Mucosa of descending colon (tissue), 3 donors: Measurements from ENCODE around the gene GOLGA6L22. TPM values are rescaled to one million over a fixed set of nuclear protein-coding genes. Genes with fewer than 3 reads are reported as not detected.
A peak's percentile ranks its signal among the peaks of the same experiment; 100 is the strongest.
"Not testable (repeated sequence)": the region's sequence is repeated elsewhere in the genome, so short reads cannot be mapped to it uniquely, and the experiment has no call there.

Experiments
- ATAC-seq: fragments of 200-7000 bp; cut with Tn5 transposase; one replicate; pipeline ENCODE4 v1.9.1; 2020; ENCODE audit warnings: mild to moderate bottlenecking, moderate library complexity
- DNase-seq, 3 donors: peaks; one replicate each; pipeline ENCODE4 v3.0.0-alpha.2; 2020
- H3K36me3 ChIP-seq: fragments of 200-600 bp; one replicate; pipeline ENCODE4 v1.8.0; 2021; ENCODE audit warnings: low read depth, mild to moderate bottlenecking
- H3K4me1 ChIP-seq: fragments of 200-600 bp; one replicate; pipeline ENCODE4 v1.8.0; 2021; ENCODE audit warnings: low read depth, mild to moderate bottlenecking
- H3K4me3 ChIP-seq: fragments of 200-600 bp; one replicate; pipeline ENCODE4 v1.8.0; 2021; ENCODE audit warnings: mild to moderate bottlenecking
- H3K9me3 ChIP-seq: fragments of 200-600 bp; one replicate; pipeline ENCODE4 v1.8.0; 2021; ENCODE audit warnings: mild to moderate bottlenecking
- intact Hi-C, 2 donors: fragments of 100-400 bp; cut with DNase I in 1 of 2; cut with micrococcal nuclease in 1 of 2; formaldehyde crosslinking; loops; one replicate each; pipeline versions ENCODE4 v1.11.0 to v1.11.1; 2022; cut with DNase I, micrococcal nuclease
- long read RNA-seq, 2 donors: library from polyadenylated mRNA; unstranded; transcript quantifications; one replicate each; pipeline ENCODE4 v2.0.0, GENCODE V29; 2019 to 2021
- total RNA-seq, 3 donors: library from RNA; stranded (reverse); fragmentation: NEBNext Ultra II Directional in 2 of 3; extraction: Animal tissue kit (Norgen Biotek cat#: 25700) in 2 of 3; gene quantifications; one replicate each; pipeline versions ENCODE4 v1.2.1 to v1.2.4, GENCODE V29; 2021 to 2023
- donor health status: DM: no; HTN: no; CAD: no; lungs with moderate emphysema.
- donor health status: DM: no; HTN: no; CAD: no.
- donor health status: DM: no; HTN: yes; CAD: no.

The GOLGA6L22 gene, protein sequence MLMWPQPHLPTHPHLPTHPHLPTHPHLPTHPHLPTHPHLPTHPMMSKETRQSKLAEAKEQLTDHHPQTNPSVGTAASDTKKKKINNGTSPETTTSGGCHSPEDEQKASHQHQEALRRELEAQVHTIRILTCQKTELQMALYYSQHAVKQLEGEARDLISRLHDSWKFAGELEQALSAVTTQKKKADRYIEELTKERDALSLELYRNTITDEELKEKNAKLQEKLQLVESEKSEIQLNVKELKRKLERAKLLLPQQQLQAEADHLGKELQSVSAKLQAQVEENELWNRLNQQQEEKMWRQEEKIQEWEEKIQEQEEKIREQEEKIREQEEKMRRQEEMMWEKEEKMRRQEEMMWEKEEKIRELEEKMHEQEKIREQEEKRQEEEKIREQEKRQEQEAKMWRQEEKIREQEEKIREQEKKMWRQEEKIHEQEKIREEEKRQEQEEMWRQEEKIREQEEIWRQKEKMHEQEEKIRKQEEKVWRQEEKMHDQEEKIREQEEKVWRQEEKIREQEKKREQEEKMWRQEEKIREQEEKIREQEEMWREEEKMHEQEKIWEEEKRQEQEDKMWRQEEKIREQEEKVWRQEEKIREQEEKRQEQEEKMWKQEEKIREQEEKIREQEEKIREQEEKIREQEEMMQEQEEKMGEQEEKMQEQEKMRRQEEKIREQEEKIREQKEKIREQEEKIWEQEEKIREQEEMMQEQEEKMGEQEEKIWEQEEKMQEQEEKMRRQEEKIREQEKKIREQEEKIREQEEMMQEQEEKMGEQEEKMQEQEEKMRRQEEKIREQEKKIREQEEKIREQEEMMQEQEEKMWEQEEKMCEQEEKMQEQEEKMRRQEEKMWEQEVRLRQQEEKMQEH
- total RNA-seq, result not detected
- long read RNA-seq, donor 1, result 0 reads
- long read RNA-seq, donor 2, result 0 reads

DNA sequence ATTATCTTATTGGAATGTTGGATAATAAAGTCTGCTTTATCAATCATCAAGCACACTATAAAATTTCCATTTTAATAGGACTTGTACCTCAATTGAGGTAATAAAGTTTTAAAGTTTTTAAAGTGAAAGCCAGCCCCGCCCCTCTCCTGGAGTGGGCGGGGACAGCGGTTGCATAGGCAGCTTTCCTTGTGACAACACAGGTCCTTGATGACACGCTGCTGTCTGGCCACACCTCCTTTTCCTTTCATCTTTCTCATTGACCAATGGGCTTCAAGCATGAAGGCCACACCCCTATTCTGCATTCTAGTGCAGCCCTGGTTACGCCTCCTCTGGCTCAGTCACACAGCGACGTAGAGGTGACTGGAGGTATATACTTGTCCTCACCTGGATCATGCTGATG lies at the start of gene GOLGA6L22:
Gene GOLGA6L22, plus strand, starts transcription at position 301 of the 400 bp plus-strand sequence. Its CDS starts 91 bp downstream, at position 392.
- H3K4me3 ChIP-seq, intact Hi-C loops, DNase-seq, H3K4me1 ChIP-seq, ATAC-seq, H3K9me3 ChIP-seq, H3K36me3 ChIP-seq: not testable (repeated sequence)

- ATAC-seq, H3K36me3 ChIP-seq, H3K9me3 ChIP-seq, H3K4me3 ChIP-seq, intact Hi-C loops, H3K4me1 ChIP-seq: not testable (repeated sequence)
- peak in 1 of 3 donors; percentile 8 for DNase-seq
Observed at GRCh38 chr15:22417288-22417687, 41.4 kb upstream of the GOLGA6L22 start.

GRCh38 chr15:22417795-22418194 lies 40.9 kb upstream of the GOLGA6L22 start:
- intact Hi-C loops, result not testable (repeated sequence)

DNA sequence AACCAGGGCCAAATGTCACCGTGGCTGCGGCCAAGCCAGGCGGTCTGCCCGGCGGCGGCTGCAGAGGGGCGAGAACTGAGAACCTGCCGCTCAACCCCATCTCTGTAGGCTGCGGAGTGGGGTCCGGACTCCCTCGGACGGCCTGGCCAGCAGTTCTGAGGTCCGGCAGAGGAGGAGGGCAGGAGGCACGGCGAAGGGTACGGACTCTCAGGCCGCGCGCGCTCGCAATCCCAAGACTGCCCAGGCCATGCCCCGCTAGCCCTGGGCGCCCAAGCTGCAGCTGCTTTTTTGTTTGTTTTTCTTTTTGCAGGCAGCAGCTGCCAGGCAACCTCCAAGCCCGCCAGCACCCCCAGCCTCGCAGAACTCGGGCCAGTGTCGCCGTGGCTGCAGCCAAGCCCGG lies 40.5 kb upstream of the GOLGA6L22 start:
- DNase-seq, H3K36me3 ChIP-seq, H3K4me3 ChIP-seq, ATAC-seq, H3K4me1 ChIP-seq, intact Hi-C loops, H3K9me3 ChIP-seq: not testable (repeated sequence)

More at GRCh38 chr15:22417795-22418194, 40.9 kb upstream of the GOLGA6L22 start:
- H3K4me1 ChIP-seq, ATAC-seq, H3K4me3 ChIP-seq, H3K36me3 ChIP-seq, DNase-seq, H3K9me3 ChIP-seq: not testable (repeated sequence)

DNA sequence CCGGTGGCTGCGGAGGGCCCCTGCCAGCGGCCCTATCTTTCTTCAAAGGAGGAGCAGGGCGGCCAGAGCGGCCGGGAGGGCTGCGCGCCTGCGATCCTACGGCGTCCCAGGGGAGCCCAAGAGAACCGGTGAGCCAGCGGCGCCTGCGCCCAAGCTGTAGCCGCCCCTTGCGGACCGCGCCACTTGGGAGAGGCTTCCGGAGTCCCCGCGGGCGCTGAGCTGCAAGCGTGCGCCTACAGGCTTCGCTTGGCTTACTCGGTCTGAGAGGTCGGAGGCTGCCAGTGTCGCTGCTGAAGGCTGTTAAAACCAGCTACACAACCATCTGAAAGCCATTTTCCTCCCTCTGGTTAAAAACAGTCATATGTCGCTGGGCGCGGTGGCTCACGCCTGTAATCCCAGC lies 40.0 kb upstream of the GOLGA6L22 start:
- peak in 1 of 3 donors; percentile 20 for DNase-seq
- ATAC-seq, H3K4me1 ChIP-seq, intact Hi-C loops, H3K9me3 ChIP-seq, H3K36me3 ChIP-seq, H3K4me3 ChIP-seq: not testable (repeated sequence)

DNA sequence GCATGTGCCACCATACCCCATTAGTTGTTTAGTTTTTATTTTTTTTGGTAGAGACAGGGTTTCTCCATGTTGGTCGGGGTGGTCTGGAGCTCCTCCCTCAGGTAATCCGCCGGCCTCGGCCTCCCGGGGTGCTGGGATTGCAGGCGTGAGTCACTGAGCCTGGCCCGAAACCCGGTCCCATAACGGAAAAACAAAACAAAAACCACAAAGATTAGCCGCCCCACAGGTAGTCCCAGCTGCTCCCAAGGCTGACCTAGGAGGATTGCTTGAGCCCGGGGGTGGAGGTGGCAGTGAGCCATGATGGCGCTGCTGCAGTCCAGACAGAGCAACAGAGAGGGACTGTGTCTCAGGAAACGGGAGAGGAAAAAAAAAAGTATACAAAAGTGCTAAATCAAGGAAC lies 38.4 kb upstream of the GOLGA6L22 start:
- H3K9me3 ChIP-seq, ATAC-seq, H3K4me3 ChIP-seq, DNase-seq, H3K4me1 ChIP-seq, H3K36me3 ChIP-seq, intact Hi-C loops: not testable (repeated sequence)

GRCh38 chr15:22429426-22429825 lies 29.3 kb upstream of the GOLGA6L22 start:
- H3K36me3 ChIP-seq, intact Hi-C loops, H3K4me1 ChIP-seq, ATAC-seq, H3K4me3 ChIP-seq, H3K9me3 ChIP-seq: not testable (repeated sequence)
- peak in 1 of 3 donors; percentile 9 for DNase-seq

DNA sequence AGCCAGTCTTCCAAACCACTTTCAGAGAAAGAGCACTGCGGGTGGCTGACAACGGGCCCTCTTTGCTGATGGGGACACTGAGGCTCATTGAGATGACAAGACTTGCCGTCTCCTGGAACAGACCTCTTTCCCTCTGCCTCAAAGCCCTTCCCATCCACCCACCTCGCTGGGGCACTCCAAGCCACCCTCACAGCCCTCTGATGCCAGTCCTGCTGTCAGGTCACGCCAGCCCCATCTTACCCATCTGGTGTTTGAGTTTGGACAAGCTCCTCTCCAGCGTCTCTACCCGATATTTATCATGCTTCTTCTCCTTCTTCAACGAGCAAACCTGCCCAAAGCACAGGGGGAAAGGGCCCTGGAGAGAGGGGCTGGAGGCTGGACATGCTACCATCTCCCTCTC lies 27.0 kb upstream of the GOLGA6L22 start:
- intact Hi-C loops, ATAC-seq, H3K4me1 ChIP-seq, H3K36me3 ChIP-seq, H3K4me3 ChIP-seq, H3K9me3 ChIP-seq: not testable (repeated sequence)
- DNase-seq, result peak in 1 of 3 donors; percentile 17

DNA sequence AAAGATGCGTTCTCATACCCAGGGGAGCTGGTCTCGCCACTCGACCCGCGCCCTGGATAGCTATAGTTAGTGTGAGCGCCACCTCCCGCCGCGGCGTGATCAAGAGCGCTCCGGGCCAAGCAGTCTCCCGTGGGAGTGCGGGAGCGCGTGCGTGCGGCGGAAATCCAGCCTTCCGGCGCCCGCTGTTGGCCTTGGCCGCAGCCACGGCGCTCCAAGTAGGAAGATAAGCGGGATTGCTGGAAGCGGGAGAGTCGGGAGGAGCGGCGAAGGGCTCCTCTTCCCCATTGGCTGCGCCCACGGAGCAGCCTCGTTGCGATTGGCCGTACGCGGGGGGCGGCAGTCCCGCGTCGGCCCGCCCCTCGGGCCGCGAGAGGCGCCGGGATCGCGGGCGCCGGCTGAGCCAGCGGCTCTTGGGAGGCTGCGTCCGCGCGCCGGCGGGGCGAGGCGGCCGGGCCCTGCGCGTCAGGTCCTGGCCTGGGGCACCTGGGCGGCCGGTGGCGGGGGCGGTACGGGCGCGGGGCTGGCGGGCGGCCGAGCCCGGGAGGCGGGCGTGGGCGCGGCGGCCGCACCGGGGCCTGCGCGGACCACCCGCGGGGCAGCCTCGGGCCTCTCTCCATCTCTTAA lies 35.9 kb downstream of the GOLGA6L22 start:
- peak overlapping the region; percentile 14 for H3K4me3 ChIP-seq
- intact Hi-C loops, H3K9me3 ChIP-seq, H3K4me1 ChIP-seq, H3K36me3 ChIP-seq: not testable (repeated sequence)
- ATAC-seq (peak; percentile 70), DNase-seq (peak; percentile 78 to 84 (median 79))

- H3K4me1 ChIP-seq, DNase-seq, intact Hi-C loops, ATAC-seq, H3K4me3 ChIP-seq, H3K36me3 ChIP-seq, H3K9me3 ChIP-seq: not testable (repeated sequence)
Observed at GRCh38 chr15:22497200-22497599, 38.5 kb downstream of the GOLGA6L22 start.

DNA sequence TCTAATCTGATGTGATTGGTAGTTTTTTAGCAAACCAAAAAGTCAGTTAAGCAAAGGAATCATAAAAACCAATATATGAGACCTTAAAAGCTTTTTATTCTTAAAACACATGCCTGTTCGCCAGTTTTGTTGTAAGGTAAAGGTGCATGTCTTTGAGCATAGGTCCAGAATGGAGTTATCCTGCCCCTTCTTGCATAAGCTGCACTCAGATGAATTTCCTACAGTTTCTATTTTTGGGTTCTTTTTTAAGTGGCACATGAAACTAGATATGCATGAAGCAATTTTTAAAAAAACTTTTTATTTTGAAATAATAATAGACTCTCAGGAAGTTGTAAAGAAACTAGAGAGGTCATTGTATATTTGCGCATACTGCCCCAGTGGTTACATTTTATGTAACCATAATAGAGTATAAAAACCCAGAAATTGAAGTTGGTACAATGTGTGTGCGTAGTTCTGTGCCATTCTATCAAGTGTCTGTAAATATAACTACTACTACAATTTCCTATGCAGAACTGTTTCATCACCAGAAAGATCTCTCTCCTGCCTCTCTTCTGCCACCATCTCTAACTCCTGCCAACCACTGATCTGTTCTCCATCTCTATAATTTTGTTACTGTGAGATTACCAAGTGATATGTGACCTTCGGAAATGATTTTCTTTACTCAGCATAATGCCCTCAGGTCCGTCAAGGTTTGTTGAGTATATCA lies 39.7 kb downstream of the GOLGA6L22 start:
- ATAC-seq, H3K36me3 ChIP-seq, DNase-seq, H3K4me1 ChIP-seq, H3K4me3 ChIP-seq, H3K9me3 ChIP-seq, intact Hi-C loops: not testable (repeated sequence)

- intact Hi-C loops, H3K36me3 ChIP-seq, H3K4me1 ChIP-seq, H3K4me3 ChIP-seq, H3K9me3 ChIP-seq, ATAC-seq, DNase-seq: not testable (repeated sequence)
Observed at GRCh38 chr15:22502272-22502671, 43.6 kb downstream of the GOLGA6L22 start.

- H3K4me3 ChIP-seq, DNase-seq, H3K4me1 ChIP-seq, H3K36me3 ChIP-seq, intact Hi-C loops, H3K9me3 ChIP-seq, ATAC-seq: not testable (repeated sequence)
Observed at GRCh38 chr15:22506959-22507358, 48.3 kb downstream of the GOLGA6L22 start.
